Right lobe of liver (tissue), 4 donors: ENCODE measurements around the gene TTI1.

Source experiments
- CTCF ChIP-seq, 4 donors: fragments of 200-600 bp in 3 of 4; fragments of 450-650 bp in 1 of 4; IDR thresholded peaks; one replicate each; pipeline versions ENCODE4 v1.5.1 to v1.8.0; 2016 to 2022; ENCODE audit warnings: antibody characterized with exemption in 4 of 4, mild to moderate bottlenecking in 2 of 4
- POLR2A ChIP-seq: fragments of 450-650 bp; IDR thresholded peaks from one replicate; pipeline ENCODE4 v1.6.1; 2017; ENCODE audit warnings: antibody characterized with exemption, mild to moderate bottlenecking
- donor health status: DM: no; HTN: no; CAD: no.
- donor health status: DM: no; HTN: no; CAD: no.
- donor health status: DM: no; HTN: yes; CAD: no.

DNA sequence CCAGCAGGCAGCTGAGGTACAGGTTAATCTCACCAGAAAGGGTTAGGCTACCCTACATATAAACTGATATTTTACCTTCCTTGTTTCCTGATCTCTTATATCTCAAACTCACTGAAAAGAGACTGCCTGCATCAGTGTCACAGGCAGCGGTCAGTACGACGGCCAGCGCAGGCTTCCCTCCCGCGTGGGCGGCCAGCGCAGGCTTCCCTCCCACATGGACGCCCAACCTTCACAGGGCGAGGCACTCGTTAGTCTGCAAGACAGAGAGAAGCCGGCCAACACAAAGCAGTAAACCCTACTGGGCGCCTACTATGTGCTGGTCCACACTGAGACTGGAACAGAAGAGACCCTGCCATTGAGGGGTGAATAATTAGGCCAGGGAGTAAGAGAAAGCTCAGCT, 33.0 kb downstream of the TTI1 start:
- no peak for TF ChIP-seq POLR2A
- no peak for TF ChIP-seq CTCF (IDR thresholded peaks at IDR 0.05)
